Measurements from ENCODE around the gene TAS1R3. TPM values are rescaled to one million over a fixed set of nuclear protein-coding genes. Genes with fewer than 3 reads are reported as not detected.
A peak's percentile ranks its signal among the peaks of the same experiment; 100 is the strongest.

Gene TAS1R3
- total and polyA plus RNA-seq, 12 donors = 0.05 to 0.86 (median 0.56) TPM

DNA sequence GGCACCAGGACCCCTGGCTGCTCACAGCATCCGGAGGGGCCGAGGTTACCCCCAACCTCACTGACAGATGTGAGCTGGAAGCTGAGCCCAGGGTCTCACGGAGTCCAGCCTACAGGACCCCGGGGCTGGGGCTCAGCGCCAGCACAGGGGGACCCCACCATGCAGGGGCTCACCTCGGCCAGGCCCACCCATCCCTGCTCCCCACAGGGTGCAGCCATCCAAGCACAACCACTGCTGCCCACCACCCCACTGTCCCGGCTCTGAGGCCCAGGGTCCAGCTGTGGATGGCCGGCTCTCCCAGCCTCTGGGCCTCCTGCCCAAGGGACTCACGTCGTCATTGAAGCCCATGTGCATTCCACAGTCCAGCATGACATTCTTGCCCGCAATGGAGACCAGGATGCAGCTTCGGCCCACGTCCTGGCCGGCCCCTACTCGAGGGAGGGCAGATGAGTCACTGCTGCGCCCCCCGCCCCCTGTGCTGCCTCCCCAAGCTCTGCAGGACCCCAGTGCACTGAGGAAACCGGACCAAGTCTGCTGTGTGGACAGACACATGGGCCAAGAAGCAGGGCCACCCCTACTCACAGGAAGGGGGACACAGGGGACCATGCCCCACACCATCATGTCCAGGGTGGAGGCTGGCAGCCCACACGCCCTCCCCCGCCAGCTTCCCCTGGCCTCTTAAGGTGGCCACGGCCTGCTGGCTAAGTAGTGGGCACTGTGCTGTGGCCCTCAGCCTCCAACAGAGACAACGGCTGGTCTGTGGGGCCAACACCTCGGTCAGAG lies 10.2 kb upstream of the TAS1R3 start:
- Histone ChIP-seq H3K27me3 (no peaks in the 10 kb centered on the region), H3K4me1 (replicated peaks in 1 of 2) (peaks cover 20 to 38% of the 10 kb centered on the region in 2 donors), H3K9me3 (replicated peaks in 1 of 3) (no peaks in the 10 kb centered on the region), H3K36me3 (replicated peaks in 1 of 2) (peaks cover 0 to 27% of the 10 kb centered on the region in 2 donors), H3K4me3 (no peak overlapping the region), H3K27ac (peak overlapping the region in 1 of 5 donors; percentile 12)
- TF ChIP-seq, protein P1, sequence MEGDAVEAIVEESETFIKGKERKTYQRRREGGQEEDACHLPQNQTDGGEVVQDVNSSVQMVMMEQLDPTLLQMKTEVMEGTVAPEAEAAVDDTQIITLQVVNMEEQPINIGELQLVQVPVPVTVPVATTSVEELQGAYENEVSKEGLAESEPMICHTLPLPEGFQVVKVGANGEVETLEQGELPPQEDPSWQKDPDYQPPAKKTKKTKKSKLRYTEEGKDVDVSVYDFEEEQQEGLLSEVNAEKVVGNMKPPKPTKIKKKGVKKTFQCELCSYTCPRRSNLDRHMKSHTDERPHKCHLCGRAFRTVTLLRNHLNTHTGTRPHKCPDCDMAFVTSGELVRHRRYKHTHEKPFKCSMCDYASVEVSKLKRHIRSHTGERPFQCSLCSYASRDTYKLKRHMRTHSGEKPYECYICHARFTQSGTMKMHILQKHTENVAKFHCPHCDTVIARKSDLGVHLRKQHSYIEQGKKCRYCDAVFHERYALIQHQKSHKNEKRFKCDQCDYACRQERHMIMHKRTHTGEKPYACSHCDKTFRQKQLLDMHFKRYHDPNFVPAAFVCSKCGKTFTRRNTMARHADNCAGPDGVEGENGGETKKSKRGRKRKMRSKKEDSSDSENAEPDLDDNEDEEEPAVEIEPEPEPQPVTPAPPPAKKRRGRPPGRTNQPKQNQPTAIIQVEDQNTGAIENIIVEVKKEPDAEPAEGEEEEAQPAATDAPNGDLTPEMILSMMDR (IDR thresholded peaks at IDR 0.05) = no peak
- no peak for TF ChIP-seq POLR2A (IDR thresholded peaks at IDR 0.05)
- WGBS, 4 donors = 59 to 79% (median 68%) methylated on average over 10 to 23 of the region's 23 CpGs
- no peak for DNase-seq
- intact Hi-C loops (cut with DNase I) = no loop called here

DNA sequence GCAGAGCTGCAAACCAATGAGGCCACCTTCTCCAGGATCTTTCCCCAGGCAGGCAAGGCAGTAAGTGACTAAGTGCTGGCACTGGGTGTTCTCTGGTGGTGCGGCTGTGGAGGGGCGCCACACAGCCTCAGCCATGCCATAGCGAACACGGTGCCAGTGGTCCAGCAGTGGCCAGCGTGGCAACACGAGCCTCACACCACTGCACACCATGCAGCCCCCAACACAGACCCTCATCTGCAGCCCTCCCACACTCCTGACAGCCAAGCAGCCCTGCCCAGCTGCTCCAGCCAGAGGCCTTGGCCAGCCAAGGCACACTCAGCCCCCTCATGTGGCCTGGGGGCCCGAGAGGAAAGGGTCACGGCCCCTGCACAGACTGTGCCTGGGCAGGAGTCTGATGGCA lies 9.6 kb upstream of the TAS1R3 start:
- Histone ChIP-seq H3K27me3 (no peaks in the 10 kb centered on the region), H3K27ac (no peak overlapping the region), H3K9me3 (replicated peaks in 1 of 3) (no peaks in the 10 kb centered on the region), H3K36me3 (replicated peaks in 1 of 2) (peaks cover 0 to 21% of the 10 kb centered on the region in 2 donors), H3K4me3 (no peak overlapping the region), H3K4me1 (replicated peaks in 1 of 2) (peaks cover 20 to 45% of the 10 kb centered on the region in 2 donors)
- intact Hi-C loops (cut with DNase I) = no loop called here
- no peak for DNase-seq
- TF ChIP-seq, protein P1 (IDR thresholded peaks at IDR 0.05) = no peak
- no peak for TF ChIP-seq POLR2A (IDR thresholded peaks at IDR 0.05)
- WGBS, 4 donors = 85 to 89% (median 88%) methylated on average over 6 to 8 of the region's 8 CpGs; no CpG with 5 or more reads in 1 of the 4 donors

DNA sequence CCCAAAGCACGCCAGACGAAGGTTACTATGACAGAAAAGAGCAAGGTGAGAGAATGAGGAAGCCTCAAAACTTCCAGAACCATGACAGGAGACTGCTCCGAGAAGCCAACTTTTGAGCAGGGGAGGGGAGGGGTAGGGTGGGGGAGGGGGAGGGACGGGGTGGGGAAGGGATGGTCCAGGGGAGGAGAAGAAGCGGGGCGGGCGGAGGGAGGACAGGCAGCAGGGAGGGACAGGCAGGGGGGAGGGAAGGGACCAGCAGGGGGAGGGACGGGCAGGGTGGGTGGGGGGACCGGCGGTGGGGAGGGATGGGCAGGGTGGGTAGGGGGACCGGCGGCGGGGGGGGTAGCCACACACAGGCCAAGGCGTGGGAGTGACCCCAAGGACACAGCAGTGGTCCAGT lies 8.7 kb upstream of the TAS1R3 start:
- TF ChIP-seq, protein P1 (IDR thresholded peaks at IDR 0.05) = no peak
- TF ChIP-seq POLR2A (IDR thresholded peaks at IDR 0.05) = no peak
- Histone ChIP-seq H3K27me3 (no peaks in the 10 kb centered on the region), H3K4me3 (no peak overlapping the region), H3K36me3 (replicated peaks in 1 of 2) (peaks cover 0 to 26% of the 10 kb centered on the region in 2 donors), H3K9me3 (replicated peaks in 1 of 3) (no peaks in the 10 kb centered on the region), H3K4me1 (replicated peaks in 1 of 2) (peaks cover 20 to 45% of the 10 kb centered on the region in 2 donors), H3K27ac (no peak overlapping the region)
- intact Hi-C loops (cut with DNase I) = no loop called here
- WGBS, 4 donors = 64 to 74% (median 71%) methylated on average over 5 to 14 of the region's 14 CpGs
- no peak for DNase-seq

DNA sequence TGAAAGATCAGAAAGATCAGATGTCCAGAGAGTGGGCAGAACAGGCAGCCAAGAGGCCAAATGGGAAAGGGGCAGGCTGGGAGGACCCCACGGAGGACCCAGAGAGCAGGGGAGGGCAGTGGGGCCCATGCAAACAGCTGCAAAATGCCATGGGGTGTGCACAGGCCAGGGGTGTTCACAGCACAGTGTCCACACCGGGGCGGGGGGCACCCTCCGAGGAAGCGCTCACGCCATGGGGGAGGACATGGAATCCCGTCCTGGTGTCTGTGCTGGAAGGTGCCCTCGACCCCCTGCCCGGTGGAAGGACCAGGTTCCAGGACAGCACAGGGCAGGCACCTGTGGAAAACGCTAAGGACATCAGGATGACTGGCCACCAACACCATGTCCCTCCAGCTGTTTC lies 8.1 kb upstream of the TAS1R3 start:
- Histone ChIP-seq H3K27ac (no peak overlapping the region), H3K9me3 (replicated peaks in 1 of 3) (no peaks in the 10 kb centered on the region), H3K36me3 (replicated peaks in 1 of 2) (peaks cover 0 to 29% of the 10 kb centered on the region in 2 donors), H3K4me3 (no peak overlapping the region), H3K4me1 (replicated peaks in 1 of 2) (peaks cover 16 to 42% of the 10 kb centered on the region in 2 donors), H3K27me3 (no peaks in the 10 kb centered on the region)
- TF ChIP-seq, protein P1 (IDR thresholded peaks at IDR 0.05) = no peak
- TF ChIP-seq POLR2A (IDR thresholded peaks at IDR 0.05) = no peak
- intact Hi-C loops (cut with DNase I) = no loop called here
- DNase-seq = no peak
- WGBS, 4 donors = 68 to 87% (median 80%) methylated on average over 7 to 10 of the region's 10 CpGs

Measured in adrenal gland (tissue), 12 donors.